NCI-H1436 (cell line): ENCODE measurements around the gene FUT8.
"Not testable (repeated sequence)": the region's sequence is repeated elsewhere in the genome, so short reads cannot be mapped to it uniquely, and the experiment has no call there.

Experiments used
- DNase-seq: peaks from one replicate; lab custom pipeline; 2025; lab: John Stamatoyannopoulos, UW

The FUT8 gene

DNA sequence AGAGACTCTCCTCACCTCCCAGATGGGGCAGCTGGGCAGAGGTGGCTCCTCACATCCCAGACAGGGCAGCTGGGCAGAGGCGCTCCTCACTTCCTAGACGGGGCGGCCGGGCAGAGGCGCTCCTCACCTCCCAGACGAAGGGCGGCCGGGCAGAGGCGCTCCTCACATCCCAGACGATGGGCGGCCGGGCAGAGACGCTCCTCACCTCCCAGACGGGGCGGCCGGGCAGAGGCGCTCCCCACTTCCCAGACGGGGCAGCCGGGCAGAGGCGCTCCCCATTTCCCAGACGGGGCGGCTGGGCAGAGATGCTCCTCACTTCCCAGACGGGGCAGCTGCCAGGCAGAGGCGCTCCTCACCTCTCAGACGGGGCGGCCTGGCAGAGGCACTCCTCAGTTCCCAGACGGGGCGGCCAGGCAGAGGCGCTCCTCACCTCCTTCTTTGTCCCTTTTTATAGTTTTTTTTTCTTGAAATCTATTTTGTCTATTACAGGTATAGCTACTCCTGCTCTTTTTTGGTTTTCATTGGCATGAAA is 304.9 kb downstream of the FUT8 start:
- DNase-seq = not testable (repeated sequence)

GRCh38 chr14:65718629-65719028 is 306.1 kb downstream of the FUT8 start:
- DNase-seq = no peak

DNA sequence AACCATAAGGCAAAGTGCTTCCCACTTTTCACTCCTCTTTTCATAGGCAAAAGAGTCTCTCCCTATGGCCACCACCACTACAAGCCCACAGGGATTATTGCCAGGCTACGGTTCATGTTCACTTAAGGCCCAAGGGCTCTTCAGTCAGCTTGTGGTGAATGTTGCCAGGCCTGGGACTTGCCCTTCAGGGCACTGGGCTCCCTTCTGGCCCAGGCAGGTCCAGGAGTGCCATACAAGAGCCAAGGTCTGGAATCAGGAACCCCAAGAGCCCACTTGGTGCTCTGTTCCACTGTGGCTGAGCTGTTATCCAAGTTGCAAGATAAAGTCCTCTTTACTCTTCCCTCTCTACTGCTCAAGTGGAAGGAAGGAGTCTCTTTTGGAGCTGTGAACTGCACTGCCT is 307.6 kb downstream of the FUT8 start:
- no peak for DNase-seq

GRCh38 chr14:65720743-65721142 is 308.2 kb downstream of the FUT8 start:
- no peak for DNase-seq

- no peak for DNase-seq
Measured at GRCh38 chr14:65723348-65723747, 310.8 kb downstream of the FUT8 start.

DNA sequence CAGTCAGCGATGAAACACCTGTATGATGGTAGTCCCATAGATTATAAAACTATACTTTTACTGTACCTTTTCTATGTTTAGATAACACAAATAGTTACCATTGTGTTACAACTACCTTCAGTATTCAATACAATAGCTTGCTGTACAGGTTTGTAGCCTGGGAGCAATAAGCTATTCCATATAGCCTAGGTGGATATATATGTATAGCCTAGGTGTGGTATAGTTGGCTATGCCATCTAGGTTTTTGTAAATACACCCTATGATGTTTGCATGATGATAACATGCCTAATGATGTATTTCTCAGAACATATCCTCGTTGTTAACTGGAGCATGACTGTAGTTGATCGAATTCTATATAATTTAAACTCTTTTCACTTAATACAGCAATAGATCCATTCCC is 316.1 kb downstream of the FUT8 start:
- no peak for DNase-seq

GRCh38 chr14:65729566-65729965 is 317.0 kb downstream of the FUT8 start:
- no peak for DNase-seq

- no peak for DNase-seq
Measured at GRCh38 chr14:65731933-65732506, 319.5 kb downstream of the FUT8 start.

- no peak for DNase-seq
Measured at GRCh38 chr14:65738339-65738738, 325.8 kb downstream of the FUT8 start.

- no peak for DNase-seq
Measured at GRCh38 chr14:65745396-65746190, 333.1 kb downstream of the FUT8 start.

DNA sequence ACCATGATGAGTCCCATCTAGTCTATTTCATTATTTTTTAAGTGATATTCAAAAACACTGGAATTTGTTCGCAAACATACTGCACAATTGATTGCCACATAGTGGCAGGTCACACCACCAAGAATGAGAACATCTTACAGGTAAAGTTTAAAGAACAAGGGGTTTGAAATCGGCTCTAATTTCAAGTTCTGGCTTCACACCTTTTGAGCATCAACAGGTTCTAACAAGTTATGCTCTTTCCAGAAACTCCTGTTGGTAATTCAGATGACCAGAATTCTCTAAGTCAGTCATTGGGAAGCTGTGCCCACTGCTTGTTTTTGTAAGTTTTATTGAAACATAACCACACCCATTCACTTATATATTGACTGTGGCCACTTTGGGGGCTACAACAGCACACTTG is 336.3 kb downstream of the FUT8 start:
- no peak for DNase-seq

- DNase-seq = no peak
Measured at GRCh38 chr14:65749287-65749686, 336.8 kb downstream of the FUT8 start.

GRCh38 chr14:65750906-65751305 is 338.4 kb downstream of the FUT8 start:
- DNase-seq = peak; percentile 70

DNA sequence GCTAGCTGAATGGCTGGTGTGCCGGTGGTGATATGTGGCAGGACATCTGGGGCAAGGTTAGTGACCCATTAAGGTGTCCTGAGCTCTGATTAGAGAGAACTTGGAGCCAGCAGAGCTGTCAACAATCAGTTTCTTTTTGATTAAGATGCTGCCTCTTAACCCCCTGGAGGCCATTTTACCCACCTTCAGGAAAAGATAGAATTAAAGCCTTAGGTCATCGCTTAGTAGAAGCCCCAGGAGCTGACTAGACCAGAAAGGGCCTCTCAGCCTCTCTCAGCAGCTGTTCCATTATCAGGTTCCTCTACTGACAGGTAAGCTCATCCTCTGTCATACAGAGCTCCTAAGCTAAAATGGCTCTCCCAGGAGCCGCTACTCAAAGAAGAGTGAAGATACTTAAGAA is 339.0 kb downstream of the FUT8 start:
- no peak for DNase-seq

GRCh38 chr14:65753061-65753460 is 340.5 kb downstream of the FUT8 start:
- no peak for DNase-seq

DNA sequence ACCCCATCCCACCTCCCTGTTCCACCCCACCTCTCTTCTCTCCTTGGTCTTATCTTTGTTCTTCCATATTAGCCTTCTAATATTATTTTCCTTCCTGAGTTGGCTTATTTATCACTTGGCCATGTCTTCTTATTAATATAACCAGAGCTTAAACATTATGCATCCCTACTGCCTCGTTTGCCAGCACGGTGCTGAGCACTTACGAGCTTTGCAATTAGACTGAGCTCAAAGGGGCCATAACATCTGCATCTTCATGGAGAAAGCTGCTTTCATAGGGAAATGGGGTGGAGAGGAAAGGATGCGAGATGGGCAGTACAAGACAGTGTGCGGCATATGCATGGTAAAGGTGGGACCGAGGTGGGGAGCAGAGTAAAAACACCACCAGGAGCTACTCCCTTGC is 342.8 kb downstream of the FUT8 start:
- no peak for DNase-seq

- DNase-seq = no peak
Measured at GRCh38 chr14:65756880-65757279, 344.4 kb downstream of the FUT8 start.

DNA sequence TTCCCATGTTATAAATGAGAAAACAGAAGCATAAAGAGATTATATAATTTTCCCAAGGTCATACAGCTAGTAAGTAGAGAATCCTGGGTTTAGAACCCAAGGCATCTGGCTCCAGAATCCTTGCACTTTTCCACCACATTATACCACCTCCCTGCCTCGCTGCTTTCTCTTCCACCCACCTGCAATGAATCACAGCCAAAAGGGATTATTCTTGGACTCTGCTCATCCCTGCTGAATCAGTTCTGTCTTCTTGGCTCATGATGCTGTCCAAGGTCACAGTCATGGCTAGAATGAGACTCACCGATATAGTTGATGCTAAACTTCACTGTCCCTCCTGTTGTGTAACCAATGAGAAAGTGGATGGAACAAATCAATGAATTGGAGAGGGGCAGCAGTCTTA is 356.6 kb downstream of the FUT8 start:
- DNase-seq = no peak

DNA sequence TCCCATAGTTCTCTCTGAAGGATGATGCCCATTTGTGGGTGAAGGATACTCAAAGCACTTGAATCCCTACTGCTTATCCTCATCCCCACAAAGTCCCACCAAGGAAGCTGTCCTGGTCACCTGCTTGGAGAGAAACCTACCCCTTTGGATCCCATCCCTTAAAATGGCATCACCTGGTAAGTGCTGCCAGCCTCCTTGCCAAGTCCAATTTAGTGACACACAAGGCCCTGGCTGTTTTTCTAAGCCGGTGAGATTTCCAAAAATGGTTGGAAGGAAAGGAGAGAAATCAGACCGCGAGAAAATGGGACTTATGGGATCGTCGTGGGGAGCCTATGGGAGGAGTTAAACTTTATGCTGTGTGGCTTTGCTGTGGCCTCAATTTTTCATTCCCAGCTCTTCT is 358.2 kb downstream of the FUT8 start:
- DNase-seq = no peak

GRCh38 chr14:65771271-65771670 is 358.7 kb downstream of the FUT8 start:
- DNase-seq = no peak

- DNase-seq = no peak
Measured at GRCh38 chr14:65772466-65772865, 359.9 kb downstream of the FUT8 start.

- no peak for DNase-seq
Measured at GRCh38 chr14:65772921-65773574, 360.5 kb downstream of the FUT8 start.

DNA sequence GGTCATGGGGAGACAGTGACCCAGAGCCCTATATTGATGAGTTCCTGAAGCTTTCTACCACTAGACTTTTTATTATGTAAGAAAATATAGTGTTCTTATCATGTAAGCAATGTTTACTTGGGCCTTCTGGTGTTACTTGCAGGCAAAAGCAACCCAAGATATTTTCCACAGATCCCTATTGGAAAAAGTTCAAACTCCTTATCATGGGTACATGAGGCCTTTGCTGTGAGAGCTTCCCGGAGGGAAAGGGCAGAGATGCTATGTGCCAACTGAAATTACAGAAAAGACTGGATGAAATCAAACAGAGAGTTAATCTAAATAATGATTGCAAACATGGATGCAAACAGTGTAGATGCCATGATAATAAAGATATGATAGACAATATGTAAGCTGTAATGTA is 361.5 kb downstream of the FUT8 start:
- no peak for DNase-seq
